ENCODE results near the gene GAK. TPM values are rescaled to one million over a fixed set of nuclear protein-coding genes. Genes with fewer than 3 reads are reported as not detected.

The GAK gene
- total and polyA plus RNA-seq, 8 donors: 47.5 to 226 (median 64.8) TPM

- Histone ChIP-seq H3K4me3 (no peak overlapping the region), H3K27me3 (peaks cover 0 to 3% (median 0%) of the 10 kb centered on the region in 4 donors), H3K9me3 (no peaks in the 10 kb centered on the region), H3K36me3 (no peaks in the 10 kb centered on the region), H3K4me1 (no peaks in the 10 kb centered on the region), H3K27ac (no peak overlapping the region)
- TF ChIP-seq CTCF (IDR thresholded peaks at IDR 0.05): no peak
- no peak for ATAC-seq
- peak in 2 of 6 donors; percentile 58 to 80 for DNase-seq
- no peak for FAIRE-seq
- WGBS, 2 donors: 74 to 89% methylated on average over 39 to 42 of the region's 42 CpGs
- intact Hi-C loops (cut with DNase I): no loop called here
These were observed 113.8 kb downstream of the GAK start for GRCh38 chr4:818106-818921.

- peak in 3 of 4 donors; percentile 35 to 74 (median 69) for ATAC-seq
- no peak for FAIRE-seq
- peak in 2 of 6 donors; percentile 25 to 27 for DNase-seq
- Histone ChIP-seq H3K27me3 (peaks cover 0 to 4% (median 0%) of the 10 kb centered on the region in 4 donors), H3K4me1 (no peaks in the 10 kb centered on the region), H3K9me3 (no peaks in the 10 kb centered on the region), H3K36me3 (no peaks in the 10 kb centered on the region), H3K27ac (no peak overlapping the region), H3K4me3 (no peak overlapping the region)
- intact Hi-C loops (cut with DNase I): no loop called here
- WGBS, 2 donors: 5 to 8% methylated on average over 11 of the region's 11 CpGs
- no peak for TF ChIP-seq CTCF (IDR thresholded peaks at IDR 0.05)
These were observed 116.5 kb downstream of the GAK start for GRCh38 chr4:815464-816146.

GRCh38 chr4:814312-814850, 117.7 kb downstream of the GAK start:
- H3K9me3 ChIP-seq: no peaks in the 10 kb centered on the region
- DNase-seq: peak in 1 of 6 donors; percentile 38
- intact Hi-C loops (cut with DNase I): no loop called here
- H3K27me3 ChIP-seq: peaks cover 0 to 4% (median 0%) of the 10 kb centered on the region in 4 donors
- no peaks in the 10 kb centered on the region for H3K4me1 ChIP-seq
- no peak for FAIRE-seq
- no peak overlapping the region for H3K27ac ChIP-seq
- ATAC-seq: no peak
- no peak overlapping the region for H3K4me3 ChIP-seq
- WGBS, 2 donors: 65 to 75% methylated on average over 14 of the region's 14 CpGs
- H3K36me3 ChIP-seq: no peaks in the 10 kb centered on the region
- TF ChIP-seq CTCF (IDR thresholded peaks at IDR 0.05): no peak

- DNase-seq (peak in 3 of 6 donors; percentile 17 to 57 (median 48)), FAIRE-seq (no peak), ATAC-seq (peak in 3 of 4 donors; percentile 36 to 75 (median 69))
- no peak overlapping the region for H3K4me3 ChIP-seq
- H3K36me3 ChIP-seq: no peaks in the 10 kb centered on the region
- TF ChIP-seq CTCF (IDR thresholded peaks at IDR 0.05): no peak
- intact Hi-C loops (cut with DNase I): no loop called here
- peaks cover 0 to 4% (median 0%) of the 10 kb centered on the region in 4 donors for H3K27me3 ChIP-seq
- no peaks in the 10 kb centered on the region for H3K4me1 ChIP-seq
- 43 to 44% methylated on average over 10 of the region's 10 CpGs for WGBS, 2 donors
- no peak overlapping the region for H3K27ac ChIP-seq
- H3K9me3 ChIP-seq: no peaks in the 10 kb centered on the region
These were observed 118.2 kb downstream of the GAK start for GRCh38 chr4:813900-814299.

Data from pancreas (tissue), 10 donors.